ENCODE results near the gene SPACA7. TPM values are rescaled to one million over a fixed set of nuclear protein-coding genes. Genes with fewer than 3 reads are reported as not detected.

Gene SPACA7
- total and polyA plus RNA-seq, 10 of the 15 experiments (the other 5 are each of a cell fraction or from before 2014, with no cell fraction given), result not detected

DNA sequence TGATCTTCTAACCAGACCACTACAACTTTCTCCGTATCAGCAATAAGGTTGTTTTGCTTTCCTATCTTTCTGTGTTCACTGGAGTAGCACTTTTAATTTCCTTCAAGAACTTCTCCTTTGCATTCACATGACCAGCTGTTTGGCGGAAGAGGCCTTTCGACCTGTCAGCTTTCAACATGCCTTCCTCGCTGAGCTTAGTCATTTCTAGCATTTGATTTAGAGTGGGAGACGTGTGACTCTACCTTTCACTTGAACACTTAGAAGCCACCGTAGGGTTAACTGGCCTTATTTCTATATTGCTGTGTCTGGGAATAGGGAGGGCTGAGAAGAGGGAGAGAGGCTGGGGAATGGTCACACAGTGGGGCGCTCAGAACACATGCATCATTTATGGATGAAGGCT is 107.1 kb downstream of the SPACA7 start:
- CTCF ChIA-PET, result interaction anchor here (0.7 kb wide), 1 partner anchor 20 kb away, joined by 4 read pairs; no protein-coding TSS in a partner anchor
- H2AFZ ChIP-seq (ENCODE audit: control insufficient read depth, low read depth, low read length), result no peak overlapping the region
- intact Hi-C loops (cut with micrococcal nuclease; ENCODE audit: unreplicated experiment), result no loop called here

More for the DNA sequence above, 107.1 kb downstream of the SPACA7 start:
- Histone ChIP-seq H3K79me2 (ENCODE audit: control insufficient read depth, insufficient read depth, low read length) (no peaks in the 10 kb centered on the region), H3K27ac (ENCODE audit: control insufficient read depth, insufficient read depth) (no peak overlapping the region), H3K36me3 (ENCODE audit: control insufficient read depth in 2 of 2, insufficient read depth in 2 of 2, low read length in 1 of 2) (peaks cover 1 to 4% of the 10 kb centered on the region in 2 experiments; a peak in 2 of 4 replicates), H3K27me3 (replicated peaks in 1 of 2; ENCODE audit: control insufficient read depth in 2 of 2, insufficient read depth in 2 of 2, low read length in 1 of 2) (no peaks in the 10 kb centered on the region), H3K9ac (ENCODE audit: control insufficient read depth, insufficient read depth, low read length) (no peak overlapping the region), H3K4me3 (no peak overlapping the region), H4K20me1 (ENCODE audit: control insufficient read depth, insufficient read depth) (no peaks in the 10 kb centered on the region), H3K4me2 (ENCODE audit: control insufficient read depth, insufficient read depth) (no peak overlapping the region), H3K9me3 (replicated peaks; ENCODE audit: control insufficient read depth, insufficient read depth, low read length) (no peaks in the 10 kb centered on the region), H3K4me1 (ENCODE audit: control insufficient read depth, insufficient read depth, low read length) (no peaks in the 10 kb centered on the region)
- POLR2A ChIA-PET, result no interaction called here
- no peak for FAIRE-seq
- no peak for ATAC-seq
- DNase-seq (ENCODE audit: low read depth, low spot score), result no peak
- TF ChIP-seq MAX (IDR thresholded peaks at IDR 0.05; ENCODE audit: low read depth, low read length) (no peak), EED (IDR thresholded peaks at IDR 0.05; ENCODE audit: low read depth) (no peak), NR2C1 (IDR thresholded peaks at IDR 0.05) (no peak), EZH2 (IDR thresholded peaks at IDR 0.05; ENCODE audit: borderline replicate concordance, control insufficient read depth, low read depth, low read length) (no peak), BCL11A (IDR thresholded peaks at IDR 0.05; ENCODE audit: low read depth, low read length) (no peak), RAD51 (IDR thresholded peaks at IDR 0.05) (no peak), ZNF384 (IDR thresholded peaks at IDR 0.05; ENCODE audit: borderline replicate concordance, low read depth, low read length) (no peak), FOXM1 (IDR thresholded peaks at IDR 0.05; ENCODE audit: low read depth, low read length) (no peak), ESRRA (IDR thresholded peaks at IDR 0.05; ENCODE audit: low read length) (no peak), CHD1 (IDR thresholded peaks at IDR 0.05; ENCODE audit: low read depth, low read length) (no peak), TCF3 (IDR thresholded peaks at IDR 0.05; ENCODE audit: borderline replicate concordance, insufficient read depth, low read depth, low read length) (no peak), HCFC1 (IDR thresholded peaks at IDR 0.05; ENCODE audit: low read length) (no peak), ZSCAN29 (IDR thresholded peaks at IDR 0.05) (no peak), PAX8 (IDR thresholded peaks at IDR 0.05) (no peak), MLLT1 (IDR thresholded peaks at IDR 0.05) (no peak), CREM (IDR thresholded peaks at IDR 0.05; ENCODE audit: low read depth) (no peak), ZNF24 (IDR thresholded peaks at IDR 0.05) (no peak), ATF2 (IDR thresholded peaks at IDR 0.05; ENCODE audit: low read length) (no peak), ZNF622 (IDR thresholded peaks at IDR 0.05) (no peak)
- TF ChIP-seq, protein P1, sequence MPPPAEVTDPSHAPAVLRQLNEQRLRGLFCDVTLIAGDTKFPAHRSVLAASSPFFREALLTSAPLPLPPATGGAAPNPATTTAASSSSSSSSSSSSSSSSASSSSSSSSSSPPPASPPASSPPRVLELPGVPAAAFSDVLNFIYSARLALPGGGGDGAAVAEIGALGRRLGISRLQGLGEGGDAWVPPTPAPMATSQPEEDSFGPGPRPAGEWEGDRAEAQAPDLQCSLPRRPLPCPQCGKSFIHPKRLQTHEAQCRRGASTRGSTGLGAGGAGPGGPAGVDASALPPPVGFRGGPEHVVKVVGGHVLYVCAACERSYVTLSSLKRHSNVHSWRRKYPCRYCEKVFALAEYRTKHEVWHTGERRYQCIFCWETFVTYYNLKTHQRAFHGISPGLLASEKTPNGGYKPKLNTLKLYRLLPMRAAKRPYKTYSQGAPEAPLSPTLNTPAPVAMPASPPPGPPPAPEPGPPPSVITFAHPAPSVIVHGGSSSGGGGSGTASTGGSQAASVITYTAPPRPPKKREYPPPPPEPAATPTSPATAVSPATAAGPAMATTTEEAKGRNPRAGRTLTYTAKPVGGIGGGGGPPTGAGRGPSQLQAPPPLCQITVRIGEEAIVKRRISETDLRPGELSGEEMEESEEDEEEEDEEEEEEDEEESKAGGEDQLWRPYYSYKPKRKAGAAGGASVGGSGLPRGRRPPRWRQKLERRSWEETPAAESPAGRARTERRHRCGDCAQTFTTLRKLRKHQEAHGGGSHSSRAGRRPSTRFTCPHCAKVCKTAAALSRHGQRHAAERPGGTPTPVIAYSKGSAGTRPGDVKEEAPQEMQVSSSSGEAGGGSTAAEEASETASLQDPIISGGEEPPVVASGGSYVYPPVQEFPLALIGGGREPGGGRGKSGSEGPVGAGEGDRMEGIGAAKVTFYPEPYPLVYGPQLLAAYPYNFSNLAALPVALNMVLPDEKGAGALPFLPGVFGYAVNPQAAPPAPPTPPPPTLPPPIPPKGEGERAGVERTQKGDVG (CRISPR knock-in tag; IDR thresholded peaks at IDR 0.05), result no peak
- RAD21 ChIA-PET (ENCODE audit: unreplicated experiment), result no interaction called here
- in situ Hi-C loops (cut with MboI), result no loop called here
- WGBS (ENCODE audit: insufficient coverage, insufficient replicate concordance, low lambda C conversion rate, missing lambda C conversion rate), result 93% methylated on average over 7 of the region's 7 CpGs
- no TSS peak for BruUV-seq (replicated peaks)
- SMC1A ChIA-PET (ENCODE audit: uncharacterized antibody, unreplicated experiment), result no interaction called here
